Activated T-cell treated with anti-CD3 and anti-CD28 coated beads, Interleukin-2, amount 50 U/mL, for 72 hours (primary cell): Measurements from ENCODE around the gene CSNK1G1. TPM values are rescaled to one million over a fixed set of nuclear protein-coding genes. Genes with fewer than 3 reads are reported as not detected.

Experiments used
- ATAC-seq, 2 donors: fragments of 150-1000 bp; cut with Tn5 transposase; replicated peaks in 1 of 2; 2 replicates each; pipeline ENCODE4 v1.10.0; 2021; ENCODE audit warnings: moderate library complexity in 2 of 2, mild to moderate bottlenecking in 1 of 2
- DNase-seq, 2 donors: peaks; one replicate each; pipeline ENCODE4 v3.0.0; 2021 to 2022; ENCODE audit warnings: mixed read lengths in 1 of 2
- H3K27ac Mint-ChIP-seq: one replicate; pipeline ENCODE4 v1.8.0; 2022; ENCODE audit warnings: mild to moderate bottlenecking, moderate library complexity, mixed read lengths
- H3K27me3 Mint-ChIP-seq: one replicate; pipeline ENCODE4 v1.8.0; 2022; ENCODE audit warnings: low read depth, mixed read lengths
- H3K36me3 Mint-ChIP-seq, 2 donors: one replicate each; pipeline ENCODE4 v1.8.0; 2022; ENCODE audit warnings: mixed read lengths in 2 of 2, mild to moderate bottlenecking in 1 of 2; ENCODE audit not compliant: insufficient read depth in 2 of 2
- H3K4me1 Mint-ChIP-seq: one replicate; pipeline ENCODE4 v1.8.0; 2022; ENCODE audit warnings: low read depth, mixed read lengths
- H3K4me3 Mint-ChIP-seq, 2 donors: one replicate each; pipeline ENCODE4 v1.8.0; 2022; ENCODE audit warnings: mild to moderate bottlenecking in 2 of 2, mixed read lengths in 2 of 2, moderate library complexity in 2 of 2
- H3K9me3 Mint-ChIP-seq, 2 donors: one replicate each; pipeline ENCODE4 v1.8.0; 2022; ENCODE audit warnings: mixed read lengths in 2 of 2
- total RNA-seq, 2 donors: library from RNA; stranded (reverse); gene quantifications; one replicate each; pipeline ENCODE4 v1.2.3, GENCODE V29; 2022

The CSNK1G1 gene
- total RNA-seq, 2 donors from 2014 or later: 29.4 to 31.3 TPM

DNA sequence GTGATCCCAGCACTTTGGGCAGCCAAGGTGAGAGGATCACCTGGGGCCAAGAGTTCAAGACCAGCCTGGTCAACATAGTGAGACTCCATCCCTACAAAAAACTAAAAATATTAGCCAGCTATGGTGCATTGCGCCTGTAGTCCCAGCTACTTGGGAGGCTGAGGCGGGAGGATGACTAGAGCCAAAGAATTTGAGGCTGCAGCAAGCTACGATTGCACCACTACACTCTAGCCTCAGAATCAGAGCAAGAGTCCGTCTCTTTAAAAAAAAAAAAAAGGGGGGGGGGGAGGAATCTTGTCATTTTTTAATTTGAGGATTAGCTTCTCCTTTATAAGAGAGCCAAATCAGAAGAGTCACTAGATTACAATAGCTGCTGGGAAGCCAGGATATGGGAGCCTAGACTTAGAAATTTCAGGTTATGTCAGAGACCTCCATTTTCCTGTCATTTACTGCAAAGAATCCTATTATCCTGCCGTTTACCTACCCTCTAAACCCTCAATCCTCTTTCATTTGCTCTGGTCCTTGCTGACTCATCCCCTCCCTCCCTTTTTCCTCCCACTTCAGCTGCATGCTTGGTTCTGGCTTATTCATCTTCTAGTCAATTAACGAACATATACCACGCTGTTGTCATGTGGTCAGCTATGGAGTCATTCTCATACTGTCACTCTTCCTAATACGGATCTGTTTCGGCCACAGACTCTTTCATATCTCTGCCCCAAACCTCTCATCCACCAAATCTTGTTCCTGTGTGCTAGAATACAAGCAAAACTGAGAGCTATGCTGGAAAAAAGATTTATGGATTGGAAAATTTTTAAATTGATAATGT, 109.4 kb downstream of the CSNK1G1 start:
- peaks cover 9 to 18% of the 10 kb centered on the region in 2 donors for H3K36me3 Mint-ChIP-seq
- peak overlapping the region; percentile 26 for H3K27ac Mint-ChIP-seq
- peak overlapping the region; percentile 34 to 67 for H3K4me3 Mint-ChIP-seq
- ATAC-seq (peak; percentile 95 to 96), DNase-seq (peak; percentile 72 to 77)
- H3K4me1 Mint-ChIP-seq: peaks cover 49% of the 10 kb centered on the region
- H3K9me3 Mint-ChIP-seq: peaks cover 4 to 5% of the 10 kb centered on the region in 2 donors
- no peaks in the 10 kb centered on the region for H3K27me3 Mint-ChIP-seq

DNA sequence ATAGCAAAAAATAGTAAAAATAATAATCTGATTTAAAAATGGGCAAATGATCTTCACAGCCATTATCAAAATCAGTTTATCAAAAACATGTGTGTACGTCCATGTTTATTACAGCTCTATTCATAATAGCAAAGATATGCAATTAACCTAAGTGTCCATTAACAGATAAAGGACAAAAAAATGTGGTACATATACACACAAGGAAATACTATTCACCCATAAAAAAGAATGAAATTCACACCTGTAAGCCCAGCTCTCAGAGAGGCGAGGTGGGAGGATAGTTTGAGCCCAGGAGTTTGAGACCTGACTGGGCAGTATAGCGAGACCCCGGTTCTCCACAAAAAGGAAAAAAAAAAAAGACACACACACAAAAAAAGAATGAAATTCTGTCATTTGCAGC, 110.6 kb downstream of the CSNK1G1 start:
- peaks cover 50% of the 10 kb centered on the region for H3K4me1 Mint-ChIP-seq
- no peak overlapping the region for H3K27ac Mint-ChIP-seq
- H3K36me3 Mint-ChIP-seq: peaks cover 9 to 19% of the 10 kb centered on the region in 2 donors
- ATAC-seq (no peak), DNase-seq (no peak)
- no peaks in the 10 kb centered on the region for H3K27me3 Mint-ChIP-seq
- H3K4me3 Mint-ChIP-seq: no peak overlapping the region
- H3K9me3 Mint-ChIP-seq: peaks cover 5% of the 10 kb centered on the region in 2 donors

DNA sequence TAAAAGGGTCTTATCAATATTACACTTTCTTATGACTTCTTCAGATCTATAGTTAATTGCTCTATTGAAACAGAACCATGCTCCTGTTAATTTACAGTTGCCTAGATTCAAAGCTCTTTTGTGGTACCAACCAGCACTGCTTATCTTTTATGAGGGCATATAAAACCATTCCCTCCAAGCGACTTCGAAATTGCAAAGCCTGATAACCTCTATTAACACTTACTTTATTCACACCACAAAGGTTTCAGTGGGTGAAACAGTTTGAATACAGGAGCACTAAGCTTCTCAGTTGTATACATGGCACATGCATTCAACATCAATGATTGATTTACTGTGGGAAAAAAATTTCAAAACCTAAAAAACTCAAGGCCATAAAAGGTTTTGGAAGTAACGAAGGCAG, 118.3 kb downstream of the CSNK1G1 start:
- Mint-ChIP-seq H3K9me3 (peaks cover 4 to 5% of the 10 kb centered on the region in 2 donors), H3K4me1 (peaks cover 33% of the 10 kb centered on the region), H3K27me3 (no peaks in the 10 kb centered on the region)

DNA sequence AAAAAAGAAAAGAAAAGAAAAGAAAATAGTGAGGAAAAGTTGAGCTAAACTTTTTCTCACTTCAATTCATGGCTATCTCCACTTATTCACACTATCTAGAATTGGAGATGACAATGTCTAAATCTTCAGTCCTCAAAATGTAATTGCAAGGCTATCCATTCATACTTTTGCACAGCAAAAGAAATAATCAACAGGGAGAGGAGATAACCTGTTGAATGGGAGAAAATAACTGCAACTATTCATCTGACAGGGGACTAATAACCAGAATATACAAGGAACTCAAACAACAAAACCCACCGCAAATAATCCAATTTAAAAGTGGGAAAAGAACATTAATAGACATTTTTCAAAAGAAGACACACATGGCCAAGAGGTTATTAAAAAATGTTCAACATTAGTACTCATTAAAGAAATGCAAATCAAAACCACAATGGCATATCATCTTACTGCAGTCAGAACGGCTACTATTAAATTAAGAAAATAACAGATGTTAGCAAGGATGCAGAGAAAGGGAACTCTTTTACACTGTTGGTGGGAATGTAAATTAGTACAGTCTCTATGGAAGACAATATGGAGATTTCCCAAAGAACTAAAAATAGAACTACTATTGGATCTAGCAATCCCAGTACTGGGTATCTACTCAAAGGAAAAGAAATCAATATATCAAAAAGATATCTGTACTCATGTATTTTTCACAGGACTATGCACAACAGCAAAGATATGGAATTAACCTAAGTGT, 119.6 kb downstream of the CSNK1G1 start:
- Mint-ChIP-seq H3K4me1 (peaks cover 33% of the 10 kb centered on the region), H3K27ac (no peak overlapping the region), H3K36me3 (peaks cover 0 to 2% of the 10 kb centered on the region in 2 donors), H3K4me3 (no peak overlapping the region), H3K27me3 (no peaks in the 10 kb centered on the region), H3K9me3 (no peaks in the 10 kb centered on the region)
- DNase-seq (no peak), ATAC-seq (no peak)

More for the DNA sequence above, 118.3 kb downstream of the CSNK1G1 start:
- ATAC-seq: no peak
- DNase-seq: no peak
- Mint-ChIP-seq H3K4me3 (no peak overlapping the region), H3K27ac (peak overlapping the region; percentile 16), H3K36me3 (peaks cover 8 to 9% of the 10 kb centered on the region in 2 donors)

DNA sequence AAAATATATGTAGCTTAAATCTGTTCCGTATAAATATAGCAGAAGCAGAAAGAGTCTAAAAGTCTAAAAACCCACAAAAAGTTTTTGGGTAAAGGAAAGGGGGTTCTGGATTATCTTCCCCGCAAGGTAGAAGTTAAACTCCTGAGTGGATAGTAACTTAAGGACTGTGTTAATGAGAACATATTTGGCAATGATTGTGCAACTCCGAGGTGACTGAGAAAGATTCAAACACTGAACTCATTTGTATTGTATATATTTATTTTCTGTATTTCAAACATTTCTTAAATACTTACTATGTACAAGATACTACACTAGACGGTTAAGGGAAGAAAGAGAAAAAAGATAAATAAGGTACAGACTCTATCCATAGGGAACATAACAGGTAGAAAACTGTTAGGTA, 120.4 kb downstream of the CSNK1G1 start:
- Mint-ChIP-seq H3K36me3 (peaks cover 0 to 2% of the 10 kb centered on the region in 2 donors), H3K27ac (peak overlapping the region; percentile 72)

DNA sequence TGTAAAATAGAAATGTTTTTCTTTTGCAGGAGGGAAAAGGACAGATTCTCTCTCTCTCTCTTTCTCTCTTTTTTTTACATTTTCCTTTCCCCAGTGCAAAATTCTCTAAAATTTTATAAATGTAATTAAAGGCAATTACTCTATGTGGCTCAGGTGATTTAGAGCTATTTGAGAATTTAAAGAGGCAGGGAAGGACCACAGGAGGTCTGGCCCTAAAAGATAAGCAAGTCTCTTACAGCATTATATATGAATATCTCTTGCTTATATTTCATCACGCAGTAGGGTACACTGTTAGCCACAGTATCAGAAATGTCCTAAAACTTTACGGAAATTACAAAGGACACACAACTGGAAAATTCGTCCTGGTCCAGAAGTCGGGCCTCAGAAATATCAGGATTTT, 122.7 kb downstream of the CSNK1G1 start:
- ATAC-seq: no peak
- Mint-ChIP-seq H3K4me1 (peaks cover 19% of the 10 kb centered on the region), H3K36me3 (peaks cover 0 to 2% of the 10 kb centered on the region in 2 donors)

More for the DNA sequence above, 120.4 kb downstream of the CSNK1G1 start:
- ATAC-seq (no peak), DNase-seq (no peak)
- Mint-ChIP-seq H3K4me1 (peaks cover 26% of the 10 kb centered on the region), H3K27me3 (no peaks in the 10 kb centered on the region), H3K9me3 (no peaks in the 10 kb centered on the region), H3K4me3 (no peak overlapping the region)

DNA sequence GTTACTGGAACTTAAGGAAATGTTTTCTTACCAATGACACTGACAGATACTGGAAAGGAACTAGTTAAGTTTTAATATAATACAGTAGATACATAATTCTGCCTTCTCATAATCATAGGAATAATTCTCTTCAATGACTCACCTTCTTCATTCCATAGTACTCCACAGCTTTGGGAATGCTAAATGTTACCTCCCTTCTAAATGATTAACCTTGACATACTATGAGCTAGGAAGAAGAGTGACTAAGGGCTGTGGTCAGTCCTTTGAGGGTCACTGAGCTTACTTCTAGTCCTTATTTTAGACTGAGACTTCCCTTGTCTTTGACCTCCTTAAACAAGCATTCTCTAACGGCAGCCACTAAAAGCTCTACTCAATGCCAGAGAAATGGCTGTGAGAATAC, 123.6 kb downstream of the CSNK1G1 start:
- ATAC-seq (no peak), DNase-seq (no peak)
- no peak overlapping the region for H3K4me3 Mint-ChIP-seq

More for the DNA sequence above, 122.7 kb downstream of the CSNK1G1 start:
- Mint-ChIP-seq H3K27me3 (no peaks in the 10 kb centered on the region), H3K9me3 (no peaks in the 10 kb centered on the region), H3K4me3 (no peak overlapping the region), H3K27ac (no peak overlapping the region)
- no peak for DNase-seq

DNA sequence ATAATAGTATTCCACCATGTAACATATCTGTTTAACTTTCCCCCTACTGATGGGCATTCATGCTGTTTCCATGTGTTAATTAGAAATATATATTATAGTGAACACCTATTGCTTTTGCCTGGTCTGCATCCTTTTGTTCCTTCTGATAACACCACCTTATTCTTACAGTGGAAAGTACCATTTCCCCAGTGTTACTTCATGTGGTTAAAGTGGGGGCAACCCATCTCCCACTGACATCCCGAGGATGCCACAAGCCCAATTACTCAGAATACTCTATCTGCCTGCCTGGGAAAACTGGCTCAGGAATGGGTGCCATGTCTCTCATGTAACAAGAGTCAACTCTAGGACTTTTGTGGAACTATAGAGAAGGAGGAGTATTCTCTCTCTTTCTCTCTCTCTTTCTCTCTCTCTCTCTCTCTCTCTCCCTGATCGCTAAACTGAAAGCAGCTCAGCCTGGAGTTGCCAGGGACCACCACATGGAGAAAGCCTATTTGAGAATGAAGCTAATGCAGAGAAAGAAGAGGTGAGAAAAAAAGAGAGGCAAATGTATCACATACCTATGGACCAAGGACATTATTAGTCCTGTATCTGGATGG, 126.7 kb downstream of the CSNK1G1 start:
- Mint-ChIP-seq H3K9me3 (no peaks in the 10 kb centered on the region), H3K36me3 (peaks cover 2 to 10% of the 10 kb centered on the region in 2 donors), H3K27ac (no peak overlapping the region), H3K27me3 (no peaks in the 10 kb centered on the region), H3K4me1 (peaks cover 11% of the 10 kb centered on the region), H3K4me3 (no peak overlapping the region)
- ATAC-seq (no peak), DNase-seq (no peak)

More for the DNA sequence above, 123.6 kb downstream of the CSNK1G1 start:
- H3K9me3 Mint-ChIP-seq: no peaks in the 10 kb centered on the region
- H3K27ac Mint-ChIP-seq: no peak overlapping the region
- peaks cover 19% of the 10 kb centered on the region for H3K4me1 Mint-ChIP-seq
- H3K36me3 Mint-ChIP-seq: peaks cover 2% of the 10 kb centered on the region in 2 donors
- no peaks in the 10 kb centered on the region for H3K27me3 Mint-ChIP-seq

DNA sequence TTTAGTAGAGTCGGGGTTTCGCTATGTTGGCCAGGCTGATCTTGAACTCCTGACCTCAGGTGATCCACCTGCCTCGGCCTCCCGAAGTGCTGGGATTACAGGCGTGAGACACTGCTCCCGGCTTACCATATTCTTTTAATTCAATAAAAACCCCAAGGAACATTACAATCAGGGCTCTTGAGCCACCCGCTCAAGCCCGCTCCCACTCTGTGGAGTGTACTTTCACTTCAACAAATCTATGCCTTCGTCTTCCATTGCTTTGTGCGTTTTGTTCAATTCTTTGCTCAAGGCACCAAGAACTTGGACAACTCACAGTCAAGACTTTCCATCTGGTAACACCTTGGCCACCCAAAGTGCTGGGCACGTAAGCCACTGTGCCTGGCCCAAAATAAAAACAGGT, 130.2 kb downstream of the CSNK1G1 start:
- Mint-ChIP-seq H3K36me3 (peaks cover 2 to 12% of the 10 kb centered on the region in 2 donors), H3K4me3 (no peak overlapping the region)

DNA sequence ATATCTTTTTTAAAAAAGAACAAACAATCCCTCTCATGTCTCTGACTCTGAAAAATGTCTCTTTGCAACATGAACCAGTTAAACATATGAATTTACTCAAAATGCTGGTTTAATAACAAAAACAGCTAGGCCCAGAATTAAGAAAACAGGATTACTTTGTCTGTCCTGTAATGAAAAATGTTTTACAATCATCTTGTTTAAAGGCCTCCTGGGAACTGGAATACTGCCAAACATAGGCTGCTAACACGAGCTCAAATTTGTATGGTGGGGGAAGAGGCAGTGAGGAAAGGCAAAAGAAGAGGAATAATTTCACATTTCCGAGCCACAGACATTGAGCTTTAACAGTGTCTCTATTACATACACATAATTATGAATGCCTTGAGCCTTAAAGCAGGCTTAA, 131.5 kb downstream of the CSNK1G1 start:
- H3K4me3 Mint-ChIP-seq: no peak overlapping the region
- H3K27me3 Mint-ChIP-seq: no peaks in the 10 kb centered on the region
- peaks cover 2 to 12% of the 10 kb centered on the region in 2 donors for H3K36me3 Mint-ChIP-seq
- ATAC-seq (no peak), DNase-seq (no peak)
- peaks cover 31% of the 10 kb centered on the region for H3K4me1 Mint-ChIP-seq
- H3K27ac Mint-ChIP-seq: no peak overlapping the region
- no peaks in the 10 kb centered on the region for H3K9me3 Mint-ChIP-seq

More for the DNA sequence above, 130.2 kb downstream of the CSNK1G1 start:
- no peak overlapping the region for H3K27ac Mint-ChIP-seq
- DNase-seq (no peak), ATAC-seq (no peak)
- no peaks in the 10 kb centered on the region for H3K9me3 Mint-ChIP-seq
- peaks cover 31% of the 10 kb centered on the region for H3K4me1 Mint-ChIP-seq
- H3K27me3 Mint-ChIP-seq: no peaks in the 10 kb centered on the region

DNA sequence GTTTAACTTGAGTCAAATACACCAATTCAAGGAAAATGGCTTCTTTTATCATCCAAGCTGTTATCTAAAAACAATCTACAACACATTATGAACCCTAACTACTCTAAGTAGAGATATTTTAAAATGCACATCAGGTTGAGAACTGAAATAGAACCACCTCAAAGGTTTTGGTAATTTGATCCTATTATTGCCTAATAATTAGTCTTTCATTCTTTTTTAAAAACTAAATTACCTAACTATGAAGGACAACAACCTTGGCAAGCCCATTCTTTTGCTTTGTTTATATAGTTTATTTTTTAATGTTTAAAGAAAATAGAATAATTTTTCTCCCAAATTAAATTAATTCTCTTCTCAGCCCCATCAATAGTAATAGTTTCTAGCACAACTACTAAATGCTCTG, 132.1 kb downstream of the CSNK1G1 start:
- H3K9me3 Mint-ChIP-seq: no peaks in the 10 kb centered on the region
- H3K36me3 Mint-ChIP-seq: peaks cover 2 to 12% of the 10 kb centered on the region in 2 donors
- DNase-seq (no peak), ATAC-seq (no peak)
- no peaks in the 10 kb centered on the region for H3K27me3 Mint-ChIP-seq
- no peak overlapping the region for H3K4me3 Mint-ChIP-seq
- no peak overlapping the region for H3K27ac Mint-ChIP-seq
- peaks cover 25% of the 10 kb centered on the region for H3K4me1 Mint-ChIP-seq

DNA sequence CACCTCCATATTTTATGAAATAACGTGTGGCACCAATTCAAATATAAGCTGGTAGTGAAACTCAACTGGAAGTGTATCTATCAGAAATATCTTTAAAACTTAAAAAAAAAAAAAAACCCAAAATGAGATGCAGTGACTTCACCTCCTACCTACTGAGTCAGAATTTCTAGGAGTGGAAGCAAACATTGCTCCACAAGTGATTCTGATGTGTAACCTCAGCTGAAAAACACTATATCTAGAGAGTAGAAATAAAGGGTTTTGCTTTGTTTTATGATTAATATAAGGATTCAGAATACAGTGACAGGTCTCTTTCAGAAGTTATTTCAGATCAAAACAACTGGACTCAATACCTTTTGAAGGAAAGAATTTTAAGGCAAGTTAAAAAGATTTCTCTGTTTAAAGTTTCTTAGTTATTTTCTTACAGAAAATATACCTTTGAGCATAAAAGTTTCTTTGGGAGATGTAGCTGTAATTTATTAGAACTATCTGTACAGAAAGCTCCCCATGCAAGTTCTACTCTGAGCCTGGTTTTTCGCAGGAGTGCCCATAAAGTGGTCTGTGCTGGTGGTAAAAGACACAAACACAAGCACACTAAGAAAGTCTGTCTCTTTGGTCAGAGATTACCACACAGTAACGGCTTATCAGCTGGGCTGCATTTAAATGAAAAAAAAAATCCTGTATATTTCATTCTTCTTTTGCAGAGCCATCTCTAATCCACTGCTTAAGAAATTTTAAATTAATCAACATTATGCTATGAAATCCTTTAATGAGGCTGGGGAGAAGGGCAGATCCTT, 133.2 kb downstream of the CSNK1G1 start:
- DNase-seq (no peak), ATAC-seq (peak; percentile 74 to 82)
- H3K4me1 Mint-ChIP-seq: peaks cover 25% of the 10 kb centered on the region
- peaks cover 2 to 12% of the 10 kb centered on the region in 2 donors for H3K36me3 Mint-ChIP-seq
- no peaks in the 10 kb centered on the region for H3K9me3 Mint-ChIP-seq
- no peak overlapping the region for H3K27ac Mint-ChIP-seq
- H3K4me3 Mint-ChIP-seq: peak overlapping the region in 1 of 2 donors; percentile 9
- no peaks in the 10 kb centered on the region for H3K27me3 Mint-ChIP-seq
